Body of pancreas (tissue), 4 donors: ENCODE measurements around the gene SF3B3. TPM values are rescaled to one million over a fixed set of nuclear protein-coding genes. Genes with fewer than 3 reads are reported as not detected.

Experiments
- ATAC-seq: fragments of 150-250 bp; one replicate; pipeline ENCODE4 v1.9.1; 2016
- DNase-seq, 4 donors: peaks; one replicate each; pipeline ENCODE4 v3.0.0-alpha.2; 2019
- H3K27ac ChIP-seq, 4 donors: fragments of 200-600 bp; sonication (generic); 1 replicate in 3 of 4; 2 replicates in 1 of 4; pipeline versions ENCODE4 v1.5.1 to v1.6.1; 2016 to 2019; ENCODE audit warnings: mild to moderate bottlenecking in 1 of 4, mixed read lengths in 1 of 4, moderate library complexity in 1 of 4
- H3K27me3 ChIP-seq, 2 donors: fragments of 200-600 bp; sonication (generic); one replicate each; pipeline ENCODE4 v1.6.0; 2016; ENCODE audit warnings: mild to moderate bottlenecking in 1 of 2
- H3K36me3 ChIP-seq, 2 donors: fragments of 200-600 bp; sonication (generic); replicated peaks in 1 of 2; 2 replicates each; pipeline ENCODE4 v1.5.1; 2016; ENCODE audit warnings: low read depth in 2 of 2; ENCODE audit not compliant: insufficient read depth in 1 of 2
- H3K4me1 ChIP-seq: fragments of 200-600 bp; sonication (generic); one replicate; pipeline ENCODE4 v1.6.0; 2016
- H3K4me3 ChIP-seq, 2 donors: fragments of 200-600 bp; sonication (generic); 1 replicate in 1 of 2; 2 replicates in 1 of 2; pipeline ENCODE4 v1.5.1; 2016 to 2019
- H3K9me3 ChIP-seq, 3 donors: fragments of 200-600 bp; sonication (generic); 1 replicate in 2 of 3; 2 replicates in 1 of 3; pipeline ENCODE4 v1.5.1; 2016
- CTCF ChIP-seq, 7 experiments: fragments of 450-650 bp in 4 of 7; fragments of 200-600 bp in 3 of 7; sonication (generic) in 3 of 7; IDR thresholded peaks; one replicate each; pipeline ENCODE4 v1.5.1; 2016 to 2019; ENCODE audit warnings: antibody characterized with exemption in 7 of 7
- POLR2A ChIP-seq, 3 donors: fragments of 450-650 bp; IDR thresholded peaks; one replicate each; pipeline ENCODE4 v1.6.1; 2016; ENCODE audit warnings: antibody characterized with exemption in 3 of 3, mild to moderate bottlenecking in 2 of 3
- WGBS, 2 donors: methylation state at CpG; one replicate each; pipeline ENCODE4 v1.1.5; 2017; 5-methylcytosine and 5-hydroxymethylcytosine counted together
- intact Hi-C: fragments of 100-400 bp; cut with DNase I; formaldehyde crosslinking; loops from one replicate; pipeline ENCODE4 v1.15.1; 2023
- total RNA-seq, 2 donors: library from RNA; depleted of rRNA; stranded (reverse); fragments of >200 nt; gene quantifications; one replicate each; pipeline ENCODE4 v1.1.0, GENCODE V29; 2016

The SF3B3 gene
- total RNA-seq, 2 donors from 2014 or later, result 47.5 to 53.4 TPM

DNA sequence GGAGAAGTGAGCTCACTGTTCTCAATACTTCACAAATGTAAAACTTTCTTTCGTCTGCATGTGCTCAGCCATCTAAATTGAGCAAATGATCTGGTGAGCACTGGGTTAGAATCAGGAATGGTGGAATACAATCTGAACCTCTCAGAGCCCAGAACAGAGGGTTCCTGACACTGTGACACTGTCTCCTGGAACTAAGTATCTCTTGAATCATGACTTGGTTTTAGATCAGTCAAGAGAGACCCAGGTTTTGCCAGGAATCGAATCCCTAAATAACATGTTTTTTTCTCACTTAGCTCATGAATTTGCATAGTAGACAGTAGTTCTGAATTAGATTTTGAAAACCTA is 49.3 kb downstream of the SF3B3 start:
- H3K4me1 ChIP-seq, result no peaks in the 10 kb centered on the region
- intact Hi-C loops, result no loop called here

GRCh38 chr16:70573451-70574121 is 50.0 kb downstream of the SF3B3 start:
- Histone ChIP-seq H3K9me3 (no peaks in the 10 kb centered on the region), H3K27ac (peak overlapping the region in 1 of 4 donors; percentile 45), H3K36me3 (peaks cover 7 to 39% of the 10 kb centered on the region in 2 donors), H3K4me1 (no peaks in the 10 kb centered on the region), H3K4me3 (no peak overlapping the region), H3K27me3 (no peaks in the 10 kb centered on the region)
- 68 to 70% methylated on average over 5 of the region's 5 CpGs for WGBS, 2 donors
- intact Hi-C loops, result no loop called here
- DNase-seq, result peak in 1 of 4 donors; percentile 41
- TF ChIP-seq POLR2A (IDR thresholded peaks at IDR 0.05) (no peak), CTCF (IDR thresholded peaks at IDR 0.05) (no peak)
- peak; percentile 34 for ATAC-seq

More for the DNA sequence above, 49.3 kb downstream of the SF3B3 start:
- WGBS, 2 donors, result 86 to 87% methylated on average over 2 of the region's 2 CpGs
- H3K27ac ChIP-seq, result no peak overlapping the region
- DNase-seq, result no peak
- no peak overlapping the region for H3K4me3 ChIP-seq
- peaks cover 12 to 45% of the 10 kb centered on the region in 2 donors for H3K36me3 ChIP-seq
- TF ChIP-seq CTCF (IDR thresholded peaks at IDR 0.05), result no peak
- no peak for TF ChIP-seq POLR2A (IDR thresholded peaks at IDR 0.05)
- H3K9me3 ChIP-seq, result no peaks in the 10 kb centered on the region
- H3K27me3 ChIP-seq, result no peaks in the 10 kb centered on the region
- no peak for ATAC-seq

GRCh38 chr16:70574595-70575271 is 51.1 kb downstream of the SF3B3 start:
- no peaks in the 10 kb centered on the region for H3K27me3 ChIP-seq
- TF ChIP-seq POLR2A (IDR thresholded peaks at IDR 0.05) (no peak), CTCF (IDR thresholded peaks at IDR 0.05) (no peak)
- peak overlapping the region in 1 of 4 donors; percentile 45 for H3K27ac ChIP-seq
- WGBS, 2 donors, result 86 to 88% methylated on average over 8 of the region's 8 CpGs
- H3K4me1 ChIP-seq, result peaks cover 4% of the 10 kb centered on the region
- no peak for ATAC-seq
- DNase-seq, result no peak
- peaks cover 7 to 31% of the 10 kb centered on the region in 2 donors for H3K36me3 ChIP-seq
- no peaks in the 10 kb centered on the region for H3K9me3 ChIP-seq
- intact Hi-C loops, result no loop called here
- no peak overlapping the region for H3K4me3 ChIP-seq

DNA sequence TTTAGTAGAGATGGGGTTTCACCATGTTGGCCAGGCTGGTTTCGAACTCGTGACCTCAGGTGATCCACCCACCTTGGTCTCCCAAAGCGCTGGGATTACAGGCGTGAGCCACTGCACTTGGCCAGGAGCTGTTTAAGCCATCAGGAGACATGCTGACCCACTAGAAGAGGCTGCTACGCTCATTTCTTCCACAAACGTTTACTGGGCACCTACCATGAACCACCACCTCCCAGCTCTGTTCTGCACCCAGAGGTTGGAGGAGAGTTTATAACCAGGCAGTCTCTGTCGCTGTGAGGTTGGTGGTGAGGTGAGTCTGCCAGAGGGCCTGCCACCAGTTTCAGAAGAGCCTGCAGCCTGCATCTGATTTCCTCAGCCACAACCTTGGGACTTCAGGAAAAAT is 51.8 kb downstream of the SF3B3 start:
- Histone ChIP-seq H3K36me3 (peaks cover 7 to 27% of the 10 kb centered on the region in 2 donors), H3K27ac (no peak overlapping the region), H3K4me1 (peaks cover 6% of the 10 kb centered on the region), H3K4me3 (no peak overlapping the region), H3K9me3 (no peaks in the 10 kb centered on the region), H3K27me3 (no peaks in the 10 kb centered on the region)
- intact Hi-C loops, result no loop called here
- DNase-seq (no peak), ATAC-seq (no peak)
- TF ChIP-seq POLR2A (IDR thresholded peaks at IDR 0.05), result no peak
- no peak for TF ChIP-seq CTCF (IDR thresholded peaks at IDR 0.05)
- 88 to 94% methylated on average over 7 of the region's 7 CpGs for whole genome bisulfite sequencing, 2 donors
